ENCODE measurements around the gene TAX1BP1. TPM values are rescaled to one million over a fixed set of nuclear protein-coding genes. Genes with fewer than 3 reads are reported as not detected.

TAX1BP1 gene
- total and polyA plus RNA-seq, 2 of the 13 experiments (the other 11 are each of a cell fraction or from before 2014, with no cell fraction given), result 95.2 to 98.9 TPM

GRCh38 chr7:27740449-27741086 is 606 bp downstream of the TAX1BP1 start (continued):
- TF ChIP-seq ARID5B (CRISPR knock-in tag; IDR thresholded peaks at IDR 0.05) (peak; percentile 30; the same call in 1 of the 2 replicates), ZNF501 (CRISPR knock-in tag; IDR thresholded peaks at IDR 0.05) (no peak), ZFP62 (CRISPR knock-in tag; IDR thresholded peaks at IDR 0.05) (no peak), YEATS2 (CRISPR knock-in tag; IDR thresholded peaks at IDR 0.05; ENCODE audit: borderline replicate concordance) (peak; percentile 63; the same call in 1 of the 2 replicates), ZNF30 (CRISPR knock-in tag; IDR thresholded peaks at IDR 0.05) (0 out of 2 replicates have a peak, but pooled peaks have one; percentile 31), AGO1 (IDR thresholded peaks at IDR 0.05; ENCODE audit: low read depth, low read length, poor library complexity, severe bottlenecking) (peak; percentile 81), FOSL2 (CRISPR knock-in tag; IDR thresholded peaks at IDR 0.05) (peak; percentile 4; the same call in 1 of the 2 replicates), ERF (CRISPR knock-in tag; IDR thresholded peaks at IDR 0.05) (peak; percentile 53; the same call in 1 of the 2 replicates), FOXM1 (CRISPR knock-in tag; IDR thresholded peaks at IDR 0.05) (0 out of 2 replicates have a peak, but pooled peaks have one; percentile 6), TBX3 (IDR thresholded peaks at IDR 0.05; ENCODE audit: borderline replicate concordance) (0 out of 2 replicates have a peak, but pooled peaks have one; percentile 13), IRF2 (CRISPR knock-in tag; IDR thresholded peaks at IDR 0.05) (peak; percentile 30; the same call in 1 of the 2 replicates), ZNF138 (CRISPR knock-in tag; IDR thresholded peaks at IDR 0.05; ENCODE audit: low read depth) (0 out of 2 replicates have a peak, but pooled peaks have one; percentile 45), CCDC6 (CRISPR knock-in tag; IDR thresholded peaks at IDR 0.05) (0 out of 2 replicates have a peak, but pooled peaks have one; percentile 29), HOXD1 (CRISPR knock-in tag; IDR thresholded peaks at IDR 0.05) (peak; percentile 52; the same call in 1 of the 2 replicates), MXI1 (IDR thresholded peaks at IDR 0.05; ENCODE audit: borderline replicate concordance, low read depth, low read length) (peak; percentile 59; the same call in 1 of the 3 replicates), MYNN (CRISPR knock-in tag; IDR thresholded peaks at IDR 0.05; ENCODE audit: low read depth) (no peak), SNAI1 (CRISPR knock-in tag; IDR thresholded peaks at IDR 0.05; ENCODE audit: borderline replicate concordance) (0 out of 2 replicates have a peak, but pooled peaks have one; percentile 21)
- TF ChIP-seq, protein P1, sequence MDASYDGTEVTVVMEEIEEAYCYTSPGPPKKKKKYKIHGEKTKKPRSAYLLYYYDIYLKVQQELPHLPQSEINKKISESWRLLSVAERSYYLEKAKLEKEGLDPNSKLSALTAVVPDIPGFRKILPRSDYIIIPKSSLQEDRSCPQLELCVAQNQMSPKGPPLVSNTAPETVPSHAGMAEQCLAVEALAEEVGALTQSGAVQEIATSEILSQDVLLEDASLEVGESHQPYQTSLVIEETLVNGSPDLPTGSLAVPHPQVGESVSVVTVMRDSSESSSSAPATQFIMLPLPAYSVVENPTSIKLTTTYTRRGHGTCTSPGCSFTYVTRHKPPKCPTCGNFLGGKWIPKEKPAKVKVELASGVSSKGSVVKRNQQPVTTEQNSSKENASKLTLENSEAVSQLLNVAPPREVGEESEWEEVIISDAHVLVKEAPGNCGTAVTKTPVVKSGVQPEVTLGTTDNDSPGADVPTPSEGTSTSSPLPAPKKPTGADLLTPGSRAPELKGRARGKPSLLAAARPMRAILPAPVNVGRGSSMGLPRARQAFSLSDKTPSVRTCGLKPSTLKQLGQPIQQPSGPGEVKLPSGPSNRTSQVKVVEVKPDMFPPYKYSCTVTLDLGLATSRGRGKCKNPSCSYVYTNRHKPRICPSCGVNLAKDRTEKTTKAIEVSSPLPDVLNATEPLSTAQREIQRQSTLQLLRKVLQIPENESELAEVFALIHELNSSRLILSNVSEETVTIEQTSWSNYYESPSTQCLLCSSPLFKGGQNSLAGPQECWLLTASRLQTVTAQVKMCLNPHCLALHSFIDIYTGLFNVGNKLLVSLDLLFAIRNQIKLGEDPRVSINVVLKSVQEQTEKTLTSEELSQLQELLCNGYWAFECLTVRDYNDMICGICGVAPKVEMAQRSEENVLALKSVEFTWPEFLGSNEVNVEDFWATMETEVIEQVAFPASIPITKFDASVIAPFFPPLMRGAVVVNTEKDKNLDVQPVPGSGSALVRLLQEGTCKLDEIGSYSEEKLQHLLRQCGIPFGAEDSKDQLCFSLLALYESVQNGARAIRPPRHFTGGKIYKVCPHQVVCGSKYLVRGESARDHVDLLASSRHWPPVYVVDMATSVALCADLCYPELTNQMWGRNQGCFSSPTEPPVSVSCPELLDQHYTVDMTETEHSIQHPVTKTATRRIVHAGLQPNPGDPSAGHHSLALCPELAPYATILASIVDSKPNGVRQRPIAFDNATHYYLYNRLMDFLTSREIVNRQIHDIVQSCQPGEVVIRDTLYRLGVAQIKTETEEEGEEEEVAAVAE (CRISPR knock-in tag; IDR thresholded peaks at IDR 0.05; ENCODE audit: borderline replicate concordance), result 0 out of 2 replicates have a peak, but pooled peaks have one; percentile 11
- TF ChIP-seq, protein P2, sequence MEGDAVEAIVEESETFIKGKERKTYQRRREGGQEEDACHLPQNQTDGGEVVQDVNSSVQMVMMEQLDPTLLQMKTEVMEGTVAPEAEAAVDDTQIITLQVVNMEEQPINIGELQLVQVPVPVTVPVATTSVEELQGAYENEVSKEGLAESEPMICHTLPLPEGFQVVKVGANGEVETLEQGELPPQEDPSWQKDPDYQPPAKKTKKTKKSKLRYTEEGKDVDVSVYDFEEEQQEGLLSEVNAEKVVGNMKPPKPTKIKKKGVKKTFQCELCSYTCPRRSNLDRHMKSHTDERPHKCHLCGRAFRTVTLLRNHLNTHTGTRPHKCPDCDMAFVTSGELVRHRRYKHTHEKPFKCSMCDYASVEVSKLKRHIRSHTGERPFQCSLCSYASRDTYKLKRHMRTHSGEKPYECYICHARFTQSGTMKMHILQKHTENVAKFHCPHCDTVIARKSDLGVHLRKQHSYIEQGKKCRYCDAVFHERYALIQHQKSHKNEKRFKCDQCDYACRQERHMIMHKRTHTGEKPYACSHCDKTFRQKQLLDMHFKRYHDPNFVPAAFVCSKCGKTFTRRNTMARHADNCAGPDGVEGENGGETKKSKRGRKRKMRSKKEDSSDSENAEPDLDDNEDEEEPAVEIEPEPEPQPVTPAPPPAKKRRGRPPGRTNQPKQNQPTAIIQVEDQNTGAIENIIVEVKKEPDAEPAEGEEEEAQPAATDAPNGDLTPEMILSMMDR (CRISPR knock-in tag; IDR thresholded peaks at IDR 0.05), result peak; percentile 14; the same call in 1 of the 2 replicates
